GM12864 (cell line): Measurements from ENCODE around the gene SLC25A28.
"Not testable (repeated sequence)": the region's sequence is repeated elsewhere in the genome, so short reads cannot be mapped to it uniquely, and the experiment has no call there.

Experiments
- DNase-seq: peaks from one replicate; pipeline ENCODE4 v3.0.0-alpha.2; 2011; ENCODE audit warnings: low read depth
- H3K4me3 ChIP-seq: 2 replicates; pipeline ENCODE4 v1.5.1; 2011; ENCODE audit warnings: mild to moderate bottlenecking, low read depth, low read length, control low read depth
- CTCF ChIP-seq: IDR thresholded peaks from 2 replicates; pipeline ENCODE4 v1.5.1; 2011; ENCODE audit warnings: low read depth, mild to moderate bottlenecking, moderate library complexity, low read length, control low read depth, inconsistent platforms; ENCODE audit errors: missing control alignments

Gene SLC25A28

GRCh38 chr10:99647601-99648151 is 27.4 kb upstream of the SLC25A28 start:
- H3K4me3 ChIP-seq, result no peak overlapping the region
- TF ChIP-seq CTCF, result no peak

GRCh38 chr10:99633832-99634231 is 13.6 kb upstream of the SLC25A28 start:
- no peak for TF ChIP-seq CTCF
- no peak overlapping the region for H3K4me3 ChIP-seq
- no peak for DNase-seq

More at GRCh38 chr10:99647601-99648151, 27.4 kb upstream of the SLC25A28 start:
- DNase-seq, result no peak

- H3K4me3 ChIP-seq, result no peak overlapping the region
- no peak for TF ChIP-seq CTCF
- DNase-seq, result no peak
Measured at GRCh38 chr10:99631496-99631895, 11.3 kb upstream of the SLC25A28 start.

- no peak for TF ChIP-seq CTCF
- H3K4me3 ChIP-seq, result no peak overlapping the region
- no peak for DNase-seq
Measured at GRCh38 chr10:99630991-99631390, 10.8 kb upstream of the SLC25A28 start.

GRCh38 chr10:99630433-99630832 is 10.2 kb upstream of the SLC25A28 start:
- DNase-seq, result no peak
- no peak overlapping the region for H3K4me3 ChIP-seq
- TF ChIP-seq CTCF, result peak; percentile 39

GRCh38 chr10:99629625-99629978 is 9.4 kb upstream of the SLC25A28 start:
- no peak for DNase-seq
- TF ChIP-seq CTCF, result no peak
- no peak overlapping the region for H3K4me3 ChIP-seq

GRCh38 chr10:99628923-99629624 is 8.8 kb upstream of the SLC25A28 start:
- no peak for DNase-seq
- H3K4me3 ChIP-seq, result no peak overlapping the region
- TF ChIP-seq CTCF, result no peak

GRCh38 chr10:99625124-99625523 is 4.9 kb upstream of the SLC25A28 start:
- DNase-seq, H3K4me3 ChIP-seq: not testable (repeated sequence)
